Measurements from ENCODE around the gene TMEM53. TPM values are rescaled to one million over a fixed set of nuclear protein-coding genes. Genes with fewer than 3 reads are reported as not detected.

Gene TMEM53
- total and polyA plus RNA-seq, 2 of the 8 experiments (the other 6 are each of a cell fraction or from before 2014, with no cell fraction given): 6.7 to 27.9 TPM

GRCh38 chr1:44613941-44614340, 60.3 kb downstream of the TMEM53 start (continued):
- TF ChIP-seq TAF7 (optimal IDR thresholded peaks at IDR 0.05; ENCODE audit: borderline replicate concordance, low read depth, low read length) (no peak), HDAC6 (IDR thresholded peaks at IDR 0.05; ENCODE audit: low read depth, low read length) (no peak), SP2 (IDR thresholded peaks at IDR 0.05; ENCODE audit: low read length) (no peak), TAF1 (IDR thresholded peaks at IDR 0.05; ENCODE audit: low read depth, low read length) (no peak)

Measured in H1 (cell line).